ENCODE data around the gene TBC1D22B. TPM values are rescaled to one million over a fixed set of nuclear protein-coding genes. Genes with fewer than 3 reads are reported as not detected.

TBC1D22B gene
- total and polyA plus RNA-seq, 2 of the 13 experiments (the other 11 are each of a cell fraction or from before 2014, with no cell fraction given), result 9.7 to 12.9 TPM

DNA sequence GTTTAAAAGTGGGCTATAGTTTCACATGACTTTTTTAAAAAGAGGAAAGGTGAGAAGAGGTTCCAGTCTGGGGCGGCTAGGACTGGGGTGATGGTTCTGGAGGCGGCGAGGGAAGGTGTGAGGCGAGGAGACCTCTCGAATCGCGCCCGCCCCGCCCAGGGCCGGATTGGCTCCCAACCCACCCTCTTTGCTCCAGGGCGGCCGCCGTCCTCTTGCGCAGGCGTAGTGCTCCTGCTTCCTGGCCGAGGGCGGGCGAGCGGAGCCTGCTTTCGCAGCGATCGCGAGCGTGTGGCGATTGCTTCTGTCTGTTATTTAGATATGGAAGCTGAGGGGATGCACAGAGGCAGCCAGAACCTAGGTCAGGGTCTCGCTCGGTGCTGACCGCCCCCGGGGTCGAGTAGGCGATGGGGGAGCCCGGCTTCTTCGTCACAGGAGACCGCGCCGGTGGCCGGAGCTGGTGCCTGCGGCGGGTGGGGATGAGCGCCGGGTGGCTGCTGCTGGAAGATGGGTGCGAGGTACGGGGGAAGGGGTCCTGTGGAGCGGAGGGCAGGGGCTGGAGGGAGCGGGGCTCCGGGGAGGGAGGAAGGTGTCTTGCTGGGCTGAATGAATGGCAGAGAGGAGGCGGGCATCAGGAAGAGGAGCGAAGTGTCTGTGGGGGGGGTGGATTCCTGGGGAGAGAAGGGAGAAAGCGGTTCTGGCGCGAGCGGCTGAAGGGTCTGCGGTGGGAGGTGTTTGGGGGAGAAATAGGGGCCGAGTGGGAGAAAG lies 96.4 kb downstream of the TBC1D22B start, which contains the start of gene RNF8 (continued):
- TF ChIP-seq, protein P1, sequence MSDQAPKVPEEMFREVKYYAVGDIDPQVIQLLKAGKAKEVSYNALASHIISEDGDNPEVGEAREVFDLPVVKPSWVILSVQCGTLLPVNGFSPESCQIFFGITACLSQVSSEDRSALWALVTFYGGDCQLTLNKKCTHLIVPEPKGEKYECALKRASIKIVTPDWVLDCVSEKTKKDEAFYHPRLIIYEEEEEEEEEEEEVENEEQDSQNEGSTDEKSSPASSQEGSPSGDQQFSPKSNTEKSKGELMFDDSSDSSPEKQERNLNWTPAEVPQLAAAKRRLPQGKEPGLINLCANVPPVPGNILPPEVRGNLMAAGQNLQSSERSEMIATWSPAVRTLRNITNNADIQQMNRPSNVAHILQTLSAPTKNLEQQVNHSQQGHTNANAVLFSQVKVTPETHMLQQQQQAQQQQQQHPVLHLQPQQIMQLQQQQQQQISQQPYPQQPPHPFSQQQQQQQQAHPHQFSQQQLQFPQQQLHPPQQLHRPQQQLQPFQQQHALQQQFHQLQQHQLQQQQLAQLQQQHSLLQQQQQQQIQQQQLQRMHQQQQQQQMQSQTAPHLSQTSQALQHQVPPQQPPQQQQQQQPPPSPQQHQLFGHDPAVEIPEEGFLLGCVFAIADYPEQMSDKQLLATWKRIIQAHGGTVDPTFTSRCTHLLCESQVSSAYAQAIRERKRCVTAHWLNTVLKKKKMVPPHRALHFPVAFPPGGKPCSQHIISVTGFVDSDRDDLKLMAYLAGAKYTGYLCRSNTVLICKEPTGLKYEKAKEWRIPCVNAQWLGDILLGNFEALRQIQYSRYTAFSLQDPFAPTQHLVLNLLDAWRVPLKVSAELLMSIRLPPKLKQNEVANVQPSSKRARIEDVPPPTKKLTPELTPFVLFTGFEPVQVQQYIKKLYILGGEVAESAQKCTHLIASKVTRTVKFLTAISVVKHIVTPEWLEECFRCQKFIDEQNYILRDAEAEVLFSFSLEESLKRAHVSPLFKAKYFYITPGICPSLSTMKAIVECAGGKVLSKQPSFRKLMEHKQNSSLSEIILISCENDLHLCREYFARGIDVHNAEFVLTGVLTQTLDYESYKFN (CRISPR knock-in tag; conservative IDR thresholded peaks at IDR 0.05), result peak; percentile 9; the same call in 1 of the 2 replicates
- TF ChIP-seq, protein P2, sequence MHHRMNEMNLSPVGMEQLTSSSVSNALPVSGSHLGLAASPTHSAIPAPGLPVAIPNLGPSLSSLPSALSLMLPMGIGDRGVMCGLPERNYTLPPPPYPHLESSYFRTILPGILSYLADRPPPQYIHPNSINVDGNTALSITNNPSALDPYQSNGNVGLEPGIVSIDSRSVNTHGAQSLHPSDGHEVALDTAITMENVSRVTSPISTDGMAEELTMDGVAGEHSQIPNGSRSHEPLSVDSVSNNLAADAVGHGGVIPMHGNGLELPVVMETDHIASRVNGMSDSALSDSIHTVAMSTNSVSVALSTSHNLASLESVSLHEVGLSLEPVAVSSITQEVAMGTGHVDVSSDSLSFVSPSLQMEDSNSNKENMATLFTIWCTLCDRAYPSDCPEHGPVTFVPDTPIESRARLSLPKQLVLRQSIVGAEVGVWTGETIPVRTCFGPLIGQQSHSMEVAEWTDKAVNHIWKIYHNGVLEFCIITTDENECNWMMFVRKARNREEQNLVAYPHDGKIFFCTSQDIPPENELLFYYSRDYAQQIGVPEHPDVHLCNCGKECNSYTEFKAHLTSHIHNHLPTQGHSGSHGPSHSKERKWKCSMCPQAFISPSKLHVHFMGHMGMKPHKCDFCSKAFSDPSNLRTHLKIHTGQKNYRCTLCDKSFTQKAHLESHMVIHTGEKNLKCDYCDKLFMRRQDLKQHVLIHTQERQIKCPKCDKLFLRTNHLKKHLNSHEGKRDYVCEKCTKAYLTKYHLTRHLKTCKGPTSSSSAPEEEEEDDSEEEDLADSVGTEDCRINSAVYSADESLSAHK (CRISPR knock-in tag; IDR thresholded peaks at IDR 0.05; ENCODE audit: borderline replicate concordance), result no peak
- TF ChIP-seq PITX1 (CRISPR knock-in tag; IDR thresholded peaks at IDR 0.05) (peak; percentile 45; the same call in 1 of the 2 replicates), ZNF160 (CRISPR knock-in tag; IDR thresholded peaks at IDR 0.05) (peak; percentile 84), ZNF564 (CRISPR knock-in tag; IDR thresholded peaks at IDR 0.05) (peak; percentile 66; the same call in 1 of the 2 replicates), ZMYM4 (CRISPR knock-in tag; IDR thresholded peaks at IDR 0.05) (peak; percentile 68; the same call in 1 of the 2 replicates), POLR2G (IDR thresholded peaks at IDR 0.05; ENCODE audit: low read depth, low read length) (peak; percentile 90), MYC (CRISPR knock-in tag; IDR thresholded peaks at IDR 0.05; ENCODE audit: borderline replicate concordance) (peak; percentile 61; the same call in 1 of the 2 replicates)
- TF ChIP-seq, protein P3, sequence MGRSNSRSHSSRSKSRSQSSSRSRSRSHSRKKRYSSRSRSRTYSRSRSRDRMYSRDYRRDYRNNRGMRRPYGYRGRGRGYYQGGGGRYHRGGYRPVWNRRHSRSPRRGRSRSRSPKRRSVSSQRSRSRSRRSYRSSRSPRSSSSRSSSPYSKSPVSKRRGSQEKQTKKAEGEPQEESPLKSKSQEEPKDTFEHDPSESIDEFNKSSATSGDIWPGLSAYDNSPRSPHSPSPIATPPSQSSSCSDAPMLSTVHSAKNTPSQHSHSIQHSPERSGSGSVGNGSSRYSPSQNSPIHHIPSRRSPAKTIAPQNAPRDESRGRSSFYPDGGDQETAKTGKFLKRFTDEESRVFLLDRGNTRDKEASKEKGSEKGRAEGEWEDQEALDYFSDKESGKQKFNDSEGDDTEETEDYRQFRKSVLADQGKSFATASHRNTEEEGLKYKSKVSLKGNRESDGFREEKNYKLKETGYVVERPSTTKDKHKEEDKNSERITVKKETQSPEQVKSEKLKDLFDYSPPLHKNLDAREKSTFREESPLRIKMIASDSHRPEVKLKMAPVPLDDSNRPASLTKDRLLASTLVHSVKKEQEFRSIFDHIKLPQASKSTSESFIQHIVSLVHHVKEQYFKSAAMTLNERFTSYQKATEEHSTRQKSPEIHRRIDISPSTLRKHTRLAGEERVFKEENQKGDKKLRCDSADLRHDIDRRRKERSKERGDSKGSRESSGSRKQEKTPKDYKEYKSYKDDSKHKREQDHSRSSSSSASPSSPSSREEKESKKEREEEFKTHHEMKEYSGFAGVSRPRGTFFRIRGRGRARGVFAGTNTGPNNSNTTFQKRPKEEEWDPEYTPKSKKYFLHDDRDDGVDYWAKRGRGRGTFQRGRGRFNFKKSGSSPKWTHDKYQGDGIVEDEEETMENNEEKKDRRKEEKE (IDR thresholded peaks at IDR 0.05), result no peak
- TF ChIP-seq, protein P4, sequence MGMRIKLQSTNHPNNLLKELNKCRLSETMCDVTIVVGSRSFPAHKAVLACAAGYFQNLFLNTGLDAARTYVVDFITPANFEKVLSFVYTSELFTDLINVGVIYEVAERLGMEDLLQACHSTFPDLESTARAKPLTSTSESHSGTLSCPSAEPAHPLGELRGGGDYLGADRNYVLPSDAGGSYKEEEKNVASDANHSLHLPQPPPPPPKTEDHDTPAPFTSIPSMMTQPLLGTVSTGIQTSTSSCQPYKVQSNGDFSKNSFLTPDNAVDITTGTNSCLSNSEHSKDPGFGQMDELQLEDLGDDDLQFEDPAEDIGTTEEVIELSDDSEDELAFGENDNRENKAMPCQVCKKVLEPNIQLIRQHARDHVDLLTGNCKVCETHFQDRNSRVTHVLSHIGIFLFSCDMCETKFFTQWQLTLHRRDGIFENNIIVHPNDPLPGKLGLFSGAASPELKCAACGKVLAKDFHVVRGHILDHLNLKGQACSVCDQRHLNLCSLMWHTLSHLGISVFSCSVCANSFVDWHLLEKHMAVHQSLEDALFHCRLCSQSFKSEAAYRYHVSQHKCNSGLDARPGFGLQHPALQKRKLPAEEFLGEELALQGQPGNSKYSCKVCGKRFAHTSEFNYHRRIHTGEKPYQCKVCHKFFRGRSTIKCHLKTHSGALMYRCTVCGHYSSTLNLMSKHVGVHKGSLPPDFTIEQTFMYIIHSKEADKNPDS (CRISPR knock-in tag; IDR thresholded peaks at IDR 0.05), result no peak
- TF ChIP-seq, protein P5, sequence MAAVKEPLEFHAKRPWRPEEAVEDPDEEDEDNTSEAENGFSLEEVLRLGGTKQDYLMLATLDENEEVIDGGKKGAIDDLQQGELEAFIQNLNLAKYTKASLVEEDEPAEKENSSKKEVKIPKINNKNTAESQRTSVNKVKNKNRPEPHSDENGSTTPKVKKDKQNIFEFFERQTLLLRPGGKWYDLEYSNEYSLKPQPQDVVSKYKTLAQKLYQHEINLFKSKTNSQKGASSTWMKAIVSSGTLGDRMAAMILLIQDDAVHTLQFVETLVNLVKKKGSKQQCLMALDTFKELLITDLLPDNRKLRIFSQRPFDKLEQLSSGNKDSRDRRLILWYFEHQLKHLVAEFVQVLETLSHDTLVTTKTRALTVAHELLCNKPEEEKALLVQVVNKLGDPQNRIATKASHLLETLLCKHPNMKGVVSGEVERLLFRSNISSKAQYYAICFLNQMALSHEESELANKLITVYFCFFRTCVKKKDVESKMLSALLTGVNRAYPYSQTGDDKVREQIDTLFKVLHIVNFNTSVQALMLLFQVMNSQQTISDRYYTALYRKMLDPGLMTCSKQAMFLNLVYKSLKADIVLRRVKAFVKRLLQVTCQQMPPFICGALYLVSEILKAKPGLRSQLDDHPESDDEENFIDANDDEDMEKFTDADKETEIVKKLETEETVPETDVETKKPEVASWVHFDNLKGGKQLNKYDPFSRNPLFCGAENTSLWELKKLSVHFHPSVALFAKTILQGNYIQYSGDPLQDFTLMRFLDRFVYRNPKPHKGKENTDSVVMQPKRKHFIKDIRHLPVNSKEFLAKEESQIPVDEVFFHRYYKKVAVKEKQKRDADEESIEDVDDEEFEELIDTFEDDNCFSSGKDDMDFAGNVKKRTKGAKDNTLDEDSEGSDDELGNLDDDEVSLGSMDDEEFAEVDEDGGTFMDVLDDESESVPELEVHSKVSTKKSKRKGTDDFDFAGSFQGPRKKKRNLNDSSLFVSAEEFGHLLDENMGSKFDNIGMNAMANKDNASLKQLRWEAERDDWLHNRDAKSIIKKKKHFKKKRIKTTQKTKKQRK (IDR thresholded peaks at IDR 0.05; ENCODE audit: low read length), result no peak

Data from HepG2 (cell line).